ENCODE results near the gene CKB.

The CKB gene

GRCh38 chr14:103522649-103523574 lies at the start of gene CKB:
Gene CKB, minus strand, starts transcription at chr14:103522830. Its CDS starts 337 bp downstream, at chr14:103522493.
- peak; percentile 59 to 82 for DNase-seq

- no peak for DNase-seq
These were observed 46.8 kb upstream of the CKB start for GRCh38 chr14:103569408-103569807.

GRCh38 chr14:103568952-103569351 lies 46.3 kb upstream of the CKB start:
- DNase-seq, result no peak

DNA sequence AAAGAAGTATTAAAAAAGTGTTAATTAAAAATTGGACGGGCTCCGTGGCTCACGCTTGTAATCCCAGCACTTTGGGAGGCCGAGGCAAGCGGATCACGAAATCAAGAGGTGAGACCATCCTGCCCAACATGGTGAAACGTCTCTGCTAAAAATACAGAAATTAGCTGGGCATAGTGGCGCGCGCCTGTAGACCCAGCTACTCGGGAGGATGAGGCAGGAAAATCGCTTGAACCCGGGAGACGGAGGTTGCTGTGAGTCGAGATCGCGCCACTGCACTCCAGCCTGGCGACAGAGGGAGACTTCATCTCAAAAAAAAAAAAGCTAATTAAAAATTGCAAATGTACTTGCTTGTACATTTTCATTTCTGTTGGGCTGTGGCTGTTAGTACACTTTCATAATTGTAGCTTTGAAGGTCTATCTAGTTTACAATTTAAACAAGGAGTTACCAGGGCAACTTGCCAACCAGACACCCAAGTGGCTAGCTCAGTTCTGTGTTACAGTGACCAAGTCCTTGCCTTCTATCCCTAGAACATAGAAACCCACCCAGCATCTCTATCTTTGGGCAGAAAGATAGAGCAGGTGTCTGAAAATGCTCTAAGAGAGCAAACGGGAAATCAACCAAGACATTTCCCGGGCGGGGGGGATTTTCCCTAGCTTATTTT lies 41.3 kb upstream of the CKB start:
- DNase-seq, result no peak

DNA sequence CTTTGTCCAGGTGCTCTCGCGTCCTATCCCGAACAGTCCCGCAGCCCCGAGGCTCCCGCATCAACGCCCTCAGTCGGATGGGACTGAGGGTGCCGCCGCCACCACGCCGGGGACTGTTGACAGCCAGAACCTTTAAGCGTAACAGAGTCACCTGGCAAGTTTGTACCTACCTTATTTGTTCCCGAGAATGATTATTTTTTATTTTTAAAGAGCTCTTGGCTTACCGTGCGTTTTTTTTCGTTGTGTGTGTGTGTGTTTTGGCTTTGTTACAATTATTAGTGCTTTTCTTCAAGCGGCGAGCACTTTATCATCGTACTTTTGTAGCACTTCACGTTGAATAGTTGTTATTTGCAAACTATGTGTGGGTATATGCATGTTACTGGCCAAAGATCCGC lies 40.6 kb upstream of the CKB start:
- peak in 1 of 2 experiments; percentile 68 for DNase-seq

- DNase-seq, result peak; percentile 56 to 89
These were observed 40.0 kb upstream of the CKB start, which contains the start of the genes BAG5 and COA8 for GRCh38 chr14:103562429-103563225. Gene BAG5, minus strand, starts transcription at chr14:103562657. Its CDS starts 1,493 bp downstream, at chr14:103561164. Gene COA8, plus strand, starts transcription at chr14:103562960. Its CDS starts 42 bp downstream, at chr14:103563002.

DNA sequence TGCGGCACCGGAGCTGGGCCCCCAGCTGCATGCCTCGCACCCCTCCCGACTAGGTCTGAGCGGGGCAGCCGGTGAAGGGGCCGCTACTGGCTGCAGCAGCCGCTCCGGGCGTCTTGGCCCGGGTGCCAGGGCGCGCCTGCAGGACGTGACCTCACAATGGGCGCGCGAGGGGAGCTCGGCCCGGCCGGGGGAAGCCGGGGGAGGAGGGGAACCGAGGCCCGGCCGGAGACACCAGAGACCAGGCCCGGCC lies 39.5 kb upstream of the CKB start:
- no peak for DNase-seq

DNA sequence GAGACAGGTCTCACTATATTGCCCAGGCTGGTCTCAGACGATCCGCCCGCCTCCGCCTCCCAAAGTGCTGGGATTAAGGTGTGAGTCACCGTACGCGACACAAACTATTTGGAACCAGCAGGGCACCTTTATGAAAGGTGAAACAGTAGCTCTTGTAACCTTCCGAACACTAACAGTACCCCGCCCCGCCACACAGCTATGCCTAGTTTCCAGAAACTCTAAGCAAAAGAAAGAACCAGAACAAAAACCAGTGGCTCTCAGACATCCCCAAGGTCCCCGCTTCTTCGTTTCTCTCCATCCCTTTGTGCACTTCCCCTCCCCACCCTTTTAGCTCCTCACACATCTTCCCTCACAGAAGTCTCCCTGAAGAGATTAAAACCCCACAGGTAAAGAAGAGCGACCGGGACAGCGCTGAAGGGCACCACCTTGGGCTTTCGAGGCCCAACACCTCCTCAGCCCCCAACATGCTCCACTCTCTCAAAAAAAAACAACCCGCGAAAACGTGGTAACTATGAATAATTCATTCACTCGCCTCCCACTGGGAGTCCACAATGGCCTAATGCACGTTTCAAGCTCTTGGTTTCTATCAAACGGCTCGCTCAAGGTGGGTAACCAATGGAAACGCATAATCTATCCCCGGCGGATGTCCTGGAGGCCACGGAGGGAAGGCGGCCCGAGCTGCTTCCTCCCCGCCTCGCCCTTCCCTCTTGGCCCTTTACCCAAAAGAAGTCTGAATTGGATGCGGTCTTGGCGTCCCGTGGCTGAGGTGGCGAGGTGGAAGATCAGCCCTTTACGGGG lies 39.0 kb upstream of the CKB start:
- no peak for DNase-seq

DNA sequence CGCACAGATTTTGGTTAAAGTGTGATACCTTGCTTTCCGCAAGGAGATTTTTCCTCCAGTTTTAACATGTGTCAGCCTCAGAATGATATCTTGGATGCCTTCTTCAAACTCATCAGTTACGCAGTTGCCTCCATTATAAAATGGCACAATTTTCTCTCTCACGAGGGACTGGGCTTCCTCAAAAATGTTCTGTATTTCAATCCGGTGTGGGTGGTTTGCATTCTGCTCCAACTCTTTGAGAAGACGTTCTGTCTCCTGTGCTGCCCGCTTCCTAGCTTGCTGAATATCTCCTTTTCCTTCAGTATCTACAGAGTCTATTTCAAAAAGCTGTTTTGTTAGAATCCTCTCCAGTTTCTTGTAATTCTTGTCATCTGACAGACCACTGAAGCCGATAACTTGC lies 38.1 kb upstream of the CKB start:
- DNase-seq, result no peak

- DNase-seq, result no peak
These were observed 37.1 kb upstream of the CKB start for GRCh38 chr14:103559766-103560165.

- DNase-seq, result no peak
These were observed 35.6 kb upstream of the CKB start for GRCh38 chr14:103558071-103558882.

DNA sequence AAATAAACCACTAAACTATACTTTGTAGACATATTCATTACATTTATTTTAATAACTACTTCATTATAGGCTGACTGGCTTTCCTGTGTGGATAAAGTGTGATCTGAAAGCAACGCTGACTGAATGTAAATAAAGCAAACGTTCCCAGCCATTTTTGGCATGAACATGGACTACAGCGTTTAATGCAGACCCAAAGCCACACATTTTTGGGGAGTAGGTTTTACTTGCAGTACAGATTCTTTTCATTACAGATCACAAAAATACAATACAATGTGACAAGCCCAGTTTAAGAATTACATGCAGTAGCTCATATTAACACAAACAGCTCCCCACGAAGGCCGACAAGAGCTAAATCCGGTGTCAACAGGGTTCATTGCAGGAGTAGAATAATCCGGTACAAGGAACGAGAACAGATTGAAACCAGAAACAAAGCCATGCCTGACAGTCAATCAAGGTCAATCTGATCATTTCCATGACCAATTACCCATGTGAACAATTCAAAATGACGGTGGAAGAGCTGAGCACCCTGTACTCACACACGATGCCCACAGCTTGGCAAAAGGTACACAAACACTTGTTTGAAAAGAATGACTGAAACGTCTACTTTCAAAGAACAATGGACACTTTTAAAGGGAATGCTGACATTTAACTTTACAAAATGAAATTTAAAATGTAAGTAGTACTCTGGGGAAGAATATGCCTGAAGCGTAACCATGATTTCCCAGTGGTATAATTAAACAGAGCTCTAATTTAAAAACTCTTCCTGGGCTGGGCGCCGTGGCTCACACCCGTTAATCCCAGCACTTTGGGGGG lies 34.5 kb upstream of the CKB start:
- no peak for DNase-seq

DNA sequence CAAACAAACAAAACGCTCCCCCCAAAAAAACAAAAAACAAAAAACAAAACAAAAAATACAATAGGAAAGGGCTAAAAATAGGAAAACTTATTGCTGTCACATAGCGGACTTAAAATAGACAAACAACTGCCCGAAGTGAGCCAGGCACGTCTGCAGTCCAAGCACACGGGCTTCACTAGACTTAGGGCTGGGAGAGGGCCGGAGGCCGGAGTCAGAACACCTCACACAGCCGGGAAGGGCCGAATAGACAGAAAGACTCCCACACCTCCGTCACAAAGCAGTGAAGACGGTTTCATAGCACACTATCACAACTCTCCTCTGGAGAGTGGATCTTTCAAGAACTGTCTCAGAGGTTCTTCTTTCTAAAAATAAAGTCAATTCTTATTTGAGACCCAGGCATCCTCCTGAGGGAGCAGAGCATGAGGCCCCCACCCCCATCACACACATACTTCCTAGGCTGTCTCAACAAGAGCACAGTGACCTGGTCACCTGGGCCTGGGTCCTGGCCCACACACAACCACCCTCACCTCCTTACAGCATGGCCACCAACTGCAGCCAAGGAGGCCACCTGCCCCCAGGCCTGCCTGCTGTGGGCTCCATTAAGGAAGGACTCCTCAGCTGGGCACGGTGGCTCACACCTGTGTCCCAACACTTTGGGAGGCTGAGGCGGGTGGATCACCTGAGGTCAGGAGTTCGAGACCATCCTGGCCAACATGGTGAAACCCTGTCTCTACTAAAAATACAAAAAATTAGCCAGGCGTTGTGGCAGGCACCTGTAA lies 33.1 kb upstream of the CKB start:
- no peak for DNase-seq

DNA sequence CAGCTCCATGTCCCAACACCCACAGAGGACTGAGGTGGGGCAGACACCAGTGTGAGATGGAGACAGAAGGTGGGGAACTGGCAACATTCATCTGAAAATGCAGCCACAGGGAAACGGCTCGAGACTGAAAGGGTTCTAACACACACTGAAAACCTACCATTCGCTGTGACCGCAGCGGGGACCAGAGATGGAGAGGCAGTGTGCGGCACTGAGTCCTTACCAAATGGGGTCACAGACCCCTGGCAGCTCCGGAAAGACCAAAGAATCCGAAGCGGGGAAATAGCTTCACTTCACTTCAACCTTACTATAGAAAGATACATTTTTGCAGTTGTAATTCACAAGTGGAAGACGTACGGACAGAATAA lies 30.2 kb upstream of the CKB start:
- DNase-seq, result no peak

- no peak for DNase-seq
These were observed 29.6 kb upstream of the CKB start for GRCh38 chr14:103552011-103552845.

DNA sequence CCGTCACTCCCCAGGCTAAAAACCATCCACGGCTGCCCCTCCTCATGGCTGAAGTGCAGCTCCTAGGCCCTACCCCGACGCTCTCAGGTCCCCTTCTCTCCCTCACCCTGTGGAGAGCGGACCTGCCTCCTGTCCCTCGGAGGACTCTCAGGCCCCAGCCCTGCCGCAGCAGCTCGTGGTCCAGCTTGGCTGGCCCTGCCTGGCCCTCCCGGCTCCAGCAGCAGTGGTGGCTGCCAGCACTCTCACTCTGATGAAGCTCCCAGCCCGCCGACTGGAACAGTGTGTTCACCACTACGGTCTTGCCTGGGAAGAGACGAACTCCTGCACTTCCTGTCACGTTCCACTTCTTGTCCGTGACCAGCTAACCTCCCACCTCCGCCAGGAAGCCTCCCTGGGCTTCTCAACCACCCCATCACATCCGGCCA lies 28.7 kb upstream of the CKB start:
- no peak for DNase-seq

DNA sequence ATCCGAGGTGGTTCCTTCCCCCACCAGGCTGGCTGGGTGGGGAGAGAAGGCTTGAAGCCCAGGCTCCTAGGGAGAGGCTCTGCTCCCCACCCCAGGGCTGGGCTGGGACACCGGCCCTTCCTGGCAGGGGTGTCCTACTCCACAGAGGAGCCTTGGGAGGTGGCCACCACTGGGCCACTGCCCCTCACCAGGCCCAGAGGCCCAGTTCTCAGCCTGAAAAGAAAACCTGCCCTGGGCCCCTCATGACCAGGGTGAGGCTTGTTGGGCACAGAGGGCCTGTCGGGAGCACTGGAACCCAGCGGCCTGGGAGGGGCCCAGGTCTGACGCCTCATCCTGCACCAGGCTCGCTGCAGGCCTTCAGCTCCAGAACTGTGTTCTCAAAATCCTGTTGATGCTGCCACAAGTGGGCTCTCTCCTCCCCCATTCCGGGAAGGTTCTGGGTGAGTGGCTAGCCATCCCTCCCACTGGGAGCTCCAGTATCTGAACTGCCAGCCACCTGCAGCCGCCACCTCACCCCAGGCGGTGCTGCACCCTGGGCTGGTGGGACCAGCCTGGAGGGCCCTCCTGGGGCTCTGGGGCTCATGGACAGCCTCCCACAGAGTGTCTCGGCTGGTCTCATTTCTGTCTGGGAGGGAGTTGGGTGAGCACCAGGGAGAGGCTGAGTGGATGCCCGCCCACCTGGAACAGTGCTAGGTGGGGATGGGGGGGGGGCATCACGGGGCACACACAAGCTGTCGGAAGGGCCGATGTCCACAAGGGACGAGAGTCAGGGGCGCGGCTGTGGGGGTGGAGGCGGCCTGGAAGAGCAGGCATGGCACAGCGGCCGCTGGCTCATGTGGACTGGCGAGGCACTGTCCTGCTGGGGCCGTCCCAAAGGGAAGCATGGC lies 28.1 kb upstream of the CKB start:
- no peak for DNase-seq

All from SHP77 (cell line).